Measurements from ENCODE around the gene ENOX2. TPM values are rescaled to one million over a fixed set of nuclear protein-coding genes. Genes with fewer than 3 reads are reported as not detected.

Gene ENOX2
- total RNA-seq, 1 experiment from 2014 or later = 12.9 TPM

- no peak overlapping the region for H3K4me3 ChIP-seq (replicated peaks in 1 of 2; ENCODE audit: low read depth in 1 of 2, low read length in 2 of 2)
- no peaks in the 10 kb centered on the region for H3K9me3 ChIP-seq (ENCODE audit: control insufficient read depth in 1 of 2, insufficient read depth in 1 of 2, low read depth in 1 of 2, low read length in 2 of 2)
- no peaks in the 10 kb centered on the region for H3K79me2 ChIP-seq (ENCODE audit: insufficient read depth, low read length)
- H3K9ac ChIP-seq (ENCODE audit: low read length) = no peak overlapping the region
- H3K9me2 ChIP-seq (ENCODE audit: insufficient read depth) = no peaks in the 10 kb centered on the region
- no peak overlapping the region for H3K4me2 ChIP-seq (ENCODE audit: low read length)
- no peaks in the 10 kb centered on the region for H3K4me1 ChIP-seq (ENCODE audit: control insufficient read depth in 1 of 2, insufficient read depth in 2 of 2, low read length in 2 of 2)
- intact Hi-C loops (cut with micrococcal nuclease) = no loop called here
- DNase-seq (ENCODE audit: low read depth, low spot score) = no peak
- CTCF ChIA-PET = no interaction called here
- BruUV-seq (replicated peaks) = no TSS peak
- no peak for ATAC-seq
- H3K36me3 ChIP-seq (ENCODE audit: control insufficient read depth in 1 of 2, insufficient read depth in 2 of 2, low read length in 2 of 2) = no peaks in the 10 kb centered on the region
- H3K27me3 ChIP-seq (ENCODE audit: insufficient read depth, low read length) = no peaks in the 10 kb centered on the region
- RAD21 ChIA-PET (ENCODE audit: low non-redundant PET in 1 of 2, low total read pairs in 2 of 2, uncharacterized antibody in 2 of 2, unreplicated experiment in 2 of 2) = no interaction called here
- no peak overlapping the region for H3K27ac ChIP-seq (ENCODE audit: low read depth, low read length)
- POLR2A ChIA-PET = no interaction called here
- TF ChIP-seq ZFX (IDR thresholded peaks at IDR 0.05) (no peak), SRF (IDR thresholded peaks at IDR 0.05; ENCODE audit: low read depth) (no peak), POLR2AphosphoS5 (IDR thresholded peaks at IDR 0.05; ENCODE audit: low read depth, low read length) (no peak), CTCF (IDR thresholded peaks at IDR 0.05 in 2 of 3, conservative IDR thresholded peaks at IDR 0.05 in 1 of 3; ENCODE audit: borderline replicate concordance in 1 of 3, insufficient read depth in 1 of 3, low read depth in 2 of 3, low read length in 2 of 3) (no peak), SP1 (IDR thresholded peaks at IDR 0.05; ENCODE audit: low read depth) (no peak), CBX3 (IDR thresholded peaks at IDR 0.05; ENCODE audit: low read depth) (no peak), POLR2A (IDR thresholded peaks at IDR 0.05; ENCODE audit: borderline replicate concordance, extremely low read depth, insufficient read depth, insufficient read length) (no peak), TCF7L2 (IDR thresholded peaks at IDR 0.05; ENCODE audit: borderline replicate concordance, extremely low read depth, insufficient read depth, insufficient read length) (no peak), JUND (IDR thresholded peaks at IDR 0.05) (no peak), CEBPB (IDR thresholded peaks at IDR 0.05; ENCODE audit: low read depth) (no peak), FOSL1 (IDR thresholded peaks at IDR 0.05; ENCODE audit: low read depth) (no peak), EGR1 (IDR thresholded peaks at IDR 0.05; ENCODE audit: low read depth) (no peak), EZH2phosphoT487 (IDR thresholded peaks at IDR 0.05; ENCODE audit: borderline replicate concordance) (no peak)
- TF ChIP-seq, protein P1, sequence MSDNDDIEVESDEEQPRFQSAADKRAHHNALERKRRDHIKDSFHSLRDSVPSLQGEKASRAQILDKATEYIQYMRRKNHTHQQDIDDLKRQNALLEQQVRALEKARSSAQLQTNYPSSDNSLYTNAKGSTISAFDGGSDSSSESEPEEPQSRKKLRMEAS (IDR thresholded peaks at IDR 0.05) = no peak
- TF ChIP-seq, protein P2, sequence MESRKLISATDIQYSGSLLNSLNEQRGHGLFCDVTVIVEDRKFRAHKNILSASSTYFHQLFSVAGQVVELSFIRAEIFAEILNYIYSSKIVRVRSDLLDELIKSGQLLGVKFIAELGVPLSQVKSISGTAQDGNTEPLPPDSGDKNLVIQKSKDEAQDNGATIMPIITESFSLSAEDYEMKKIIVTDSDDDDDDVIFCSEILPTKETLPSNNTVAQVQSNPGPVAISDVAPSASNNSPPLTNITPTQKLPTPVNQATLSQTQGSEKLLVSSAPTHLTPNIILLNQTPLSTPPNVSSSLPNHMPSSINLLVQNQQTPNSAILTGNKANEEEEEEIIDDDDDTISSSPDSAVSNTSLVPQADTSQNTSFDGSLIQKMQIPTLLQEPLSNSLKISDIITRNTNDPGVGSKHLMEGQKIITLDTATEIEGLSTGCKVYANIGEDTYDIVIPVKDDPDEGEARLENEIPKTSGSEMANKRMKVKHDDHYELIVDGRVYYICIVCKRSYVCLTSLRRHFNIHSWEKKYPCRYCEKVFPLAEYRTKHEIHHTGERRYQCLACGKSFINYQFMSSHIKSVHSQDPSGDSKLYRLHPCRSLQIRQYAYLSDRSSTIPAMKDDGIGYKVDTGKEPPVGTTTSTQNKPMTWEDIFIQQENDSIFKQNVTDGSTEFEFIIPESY (IDR thresholded peaks at IDR 0.05; ENCODE audit: extremely low read depth, insufficient replicate concordance, low read length) = no peak
- TF ChIP-seq, protein P3, sequence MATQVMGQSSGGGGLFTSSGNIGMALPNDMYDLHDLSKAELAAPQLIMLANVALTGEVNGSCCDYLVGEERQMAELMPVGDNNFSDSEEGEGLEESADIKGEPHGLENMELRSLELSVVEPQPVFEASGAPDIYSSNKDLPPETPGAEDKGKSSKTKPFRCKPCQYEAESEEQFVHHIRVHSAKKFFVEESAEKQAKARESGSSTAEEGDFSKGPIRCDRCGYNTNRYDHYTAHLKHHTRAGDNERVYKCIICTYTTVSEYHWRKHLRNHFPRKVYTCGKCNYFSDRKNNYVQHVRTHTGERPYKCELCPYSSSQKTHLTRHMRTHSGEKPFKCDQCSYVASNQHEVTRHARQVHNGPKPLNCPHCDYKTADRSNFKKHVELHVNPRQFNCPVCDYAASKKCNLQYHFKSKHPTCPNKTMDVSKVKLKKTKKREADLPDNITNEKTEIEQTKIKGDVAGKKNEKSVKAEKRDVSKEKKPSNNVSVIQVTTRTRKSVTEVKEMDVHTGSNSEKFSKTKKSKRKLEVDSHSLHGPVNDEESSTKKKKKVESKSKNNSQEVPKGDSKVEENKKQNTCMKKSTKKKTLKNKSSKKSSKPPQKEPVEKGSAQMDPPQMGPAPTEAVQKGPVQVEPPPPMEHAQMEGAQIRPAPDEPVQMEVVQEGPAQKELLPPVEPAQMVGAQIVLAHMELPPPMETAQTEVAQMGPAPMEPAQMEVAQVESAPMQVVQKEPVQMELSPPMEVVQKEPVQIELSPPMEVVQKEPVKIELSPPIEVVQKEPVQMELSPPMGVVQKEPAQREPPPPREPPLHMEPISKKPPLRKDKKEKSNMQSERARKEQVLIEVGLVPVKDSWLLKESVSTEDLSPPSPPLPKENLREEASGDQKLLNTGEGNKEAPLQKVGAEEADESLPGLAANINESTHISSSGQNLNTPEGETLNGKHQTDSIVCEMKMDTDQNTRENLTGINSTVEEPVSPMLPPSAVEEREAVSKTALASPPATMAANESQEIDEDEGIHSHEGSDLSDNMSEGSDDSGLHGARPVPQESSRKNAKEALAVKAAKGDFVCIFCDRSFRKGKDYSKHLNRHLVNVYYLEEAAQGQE (IDR thresholded peaks at IDR 0.05; ENCODE audit: low read depth) = no peak
- TF ChIP-seq, protein P4, sequence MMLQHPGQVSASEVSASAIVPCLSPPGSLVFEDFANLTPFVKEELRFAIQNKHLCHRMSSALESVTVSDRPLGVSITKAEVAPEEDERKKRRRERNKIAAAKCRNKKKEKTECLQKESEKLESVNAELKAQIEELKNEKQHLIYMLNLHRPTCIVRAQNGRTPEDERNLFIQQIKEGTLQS (IDR thresholded peaks at IDR 0.05) = no peak
- no peaks in the 10 kb centered on the region for H4K20me1 ChIP-seq (ENCODE audit: insufficient read depth)
- H2AFZ ChIP-seq (ENCODE audit: low read depth, low read length, poor library complexity, severe bottlenecking) = no peak overlapping the region
Measured at GRCh38 chrX:130758072-130758471, 144.9 kb downstream of the ENOX2 start.

Measured in HCT116 (cell line).